Measurements from ENCODE around the gene WRAP53.
A peak's percentile ranks its signal among the peaks of the same experiment; 100 is the strongest.

The WRAP53 gene

GRCh38 chr17:7707446-7707845, 19.2 kb downstream of the WRAP53 start:
- DNase-seq (ENCODE audit: extremely low spot score, insufficient read length, low read depth) (no peak), FAIRE-seq (no peak)

DNA sequence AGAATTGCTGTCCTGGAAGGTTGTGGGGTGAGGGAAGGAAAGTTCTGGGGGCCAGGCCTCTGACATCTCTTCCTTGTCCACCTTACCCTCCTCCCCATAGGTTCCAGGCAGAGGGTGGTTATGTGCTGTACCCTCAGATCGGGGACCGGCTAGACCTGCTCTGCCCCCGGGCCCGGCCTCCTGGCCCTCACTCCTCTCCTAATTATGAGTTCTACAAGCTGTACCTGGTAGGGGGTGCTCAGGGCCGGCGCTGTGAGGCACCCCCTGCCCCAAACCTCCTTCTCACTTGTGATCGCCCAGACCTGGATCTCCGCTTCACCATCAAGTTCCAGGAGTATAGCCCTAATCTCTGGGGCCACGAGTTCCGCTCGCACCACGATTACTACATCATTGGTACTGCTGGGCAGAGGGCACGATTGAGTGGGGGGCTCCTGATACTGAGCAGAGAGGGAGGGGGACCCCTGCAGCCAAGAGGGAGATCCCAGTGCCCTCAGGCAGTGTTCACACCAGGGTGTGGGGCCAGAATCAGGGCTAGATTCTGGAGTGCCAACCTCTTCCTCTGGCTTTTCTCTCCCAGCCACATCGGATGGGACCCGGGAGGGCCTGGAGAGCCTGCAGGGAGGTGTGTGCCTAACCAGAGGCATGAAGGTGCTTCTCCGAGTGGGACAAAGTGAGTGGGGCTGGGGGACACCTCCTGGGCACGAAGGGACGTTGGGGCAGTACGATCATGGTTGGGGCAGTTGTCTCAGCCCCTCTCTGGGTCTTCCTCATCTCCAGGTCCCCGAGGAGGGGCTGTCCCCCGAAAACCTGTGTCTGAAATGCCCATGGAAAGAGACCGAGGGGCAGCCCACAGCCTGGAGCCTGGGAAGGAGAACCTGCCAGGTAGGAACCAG, 19.8 kb downstream of the WRAP53 start:
- FAIRE-seq (no peak), DNase-seq (ENCODE audit: extremely low spot score, insufficient read length, low read depth) (no peak)

GRCh38 chr17:7709031-7709430, 20.8 kb downstream of the WRAP53 start:
- FAIRE-seq (no peak), DNase-seq (ENCODE audit: extremely low spot score, insufficient read length, low read depth) (no peak)

- FAIRE-seq (no peak), DNase-seq (ENCODE audit: extremely low spot score, insufficient read length, low read depth) (no peak)
Observed at GRCh38 chr17:7710301-7710700, 22.0 kb downstream of the WRAP53 start.

DNA sequence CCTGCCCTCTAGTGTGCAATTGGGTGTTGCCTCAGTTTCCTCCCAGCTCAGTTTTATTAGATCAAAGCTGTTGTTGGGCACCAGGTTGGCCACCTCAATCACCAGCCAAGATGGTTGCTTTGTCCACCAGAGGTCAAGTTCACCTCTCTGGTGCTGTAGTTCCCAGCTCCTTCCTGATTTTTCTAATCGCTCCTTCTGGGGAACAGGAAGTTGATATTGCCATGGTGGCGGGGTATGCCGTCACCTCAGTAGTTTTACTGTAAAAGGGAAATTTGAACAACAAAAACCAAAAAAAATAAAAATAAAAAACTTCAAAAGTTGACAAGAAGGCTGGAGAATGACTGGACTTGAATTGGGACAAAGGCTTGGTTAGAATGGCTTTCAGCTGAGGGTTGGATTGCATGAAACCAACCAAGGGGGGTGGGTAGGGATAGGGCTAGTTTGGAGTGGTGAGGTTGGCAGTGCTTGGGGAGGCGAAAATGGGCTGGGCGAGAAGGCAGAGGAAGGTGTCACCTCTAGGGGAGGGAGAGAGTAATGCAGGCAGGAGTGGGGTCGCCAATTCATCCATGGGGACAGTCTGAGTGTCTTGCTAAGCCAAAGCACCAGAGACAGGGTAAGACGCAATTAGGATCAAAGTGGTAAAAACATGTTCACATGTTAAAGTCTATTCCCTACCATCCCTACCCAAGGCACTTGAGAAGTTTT, 22.9 kb downstream of the WRAP53 start:
- FAIRE-seq: no peak
- DNase-seq (ENCODE audit: extremely low spot score, insufficient read length, low read depth): no peak

- DNase-seq (ENCODE audit: extremely low spot score, insufficient read length, low read depth): no peak
Observed at GRCh38 chr17:7712111-7712771, 24.0 kb downstream of the WRAP53 start.

GRCh38 chr17:7713782-7714181, 25.5 kb downstream of the WRAP53 start:
- FAIRE-seq: no peak
- DNase-seq (ENCODE audit: extremely low spot score, insufficient read length, low read depth): no peak

More at GRCh38 chr17:7712111-7712771, 24.0 kb downstream of the WRAP53 start:
- FAIRE-seq: no peak

- no peak for DNase-seq (ENCODE audit: extremely low spot score, insufficient read length, low read depth)
- FAIRE-seq: no peak
Observed at GRCh38 chr17:7714721-7715594, 26.7 kb downstream of the WRAP53 start.

DNA sequence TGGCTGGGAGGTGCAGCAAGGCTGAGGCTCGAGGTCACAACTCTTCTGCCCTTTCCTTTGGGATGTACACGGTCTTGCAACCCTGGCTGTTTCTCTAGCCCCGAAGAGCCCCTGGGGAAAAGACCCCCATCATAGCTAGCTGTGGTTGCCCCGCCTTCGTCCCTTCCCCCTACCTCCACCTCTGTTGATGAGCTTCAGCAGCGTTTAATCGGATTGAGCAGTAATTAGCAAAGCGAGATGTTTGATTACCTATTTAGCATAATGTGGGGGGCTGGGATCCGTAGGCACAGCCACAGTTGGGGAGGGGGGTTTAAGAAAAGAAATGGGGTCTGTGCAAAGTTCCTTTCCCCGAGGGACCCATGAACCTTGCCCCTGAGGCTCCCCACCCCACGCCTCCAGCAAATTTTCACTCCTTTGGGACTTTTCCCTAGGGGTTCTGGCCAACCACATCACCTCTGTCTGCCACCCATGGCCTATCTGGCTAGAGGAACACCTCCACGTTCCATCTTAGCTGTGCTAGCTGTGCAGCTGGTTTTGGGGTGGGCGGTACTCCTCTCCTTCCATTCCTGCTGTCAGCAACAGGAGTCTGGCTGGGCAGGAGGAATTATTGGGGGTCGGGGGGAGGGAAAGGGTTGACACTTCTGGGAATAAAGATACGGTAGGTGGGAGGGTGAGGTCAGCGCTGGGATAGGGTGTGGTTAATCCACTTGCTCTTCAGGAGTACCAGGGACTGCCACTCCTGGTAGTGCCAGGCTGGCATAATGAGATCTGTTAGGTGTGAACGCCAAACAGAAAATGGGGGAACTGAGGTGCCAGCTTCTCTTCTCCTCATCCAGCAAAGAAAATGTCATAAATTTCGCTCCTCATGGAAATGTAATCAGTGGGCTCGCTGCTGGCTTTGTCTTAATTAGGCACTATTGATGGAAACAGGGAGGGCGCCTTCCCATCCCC, 27.9 kb downstream of the WRAP53 start:
- FAIRE-seq: no peak

GRCh38 chr17:7716901-7717755, 28.9 kb downstream of the WRAP53 start, which contains the start of gene DNAH2:
TSS of gene DNAH2 (plus strand) at chr17:7717744. CDS start at chr17:7719735, 1,991 bp downstream.
- peak; percentile 38 for DNase-seq (ENCODE audit: extremely low spot score, insufficient read length, low read depth)
- FAIRE-seq: no peak

More for the DNA sequence above, 27.9 kb downstream of the WRAP53 start:
- DNase-seq (ENCODE audit: extremely low spot score, insufficient read length, low read depth): no peak

- FAIRE-seq: no peak
Observed at GRCh38 chr17:7717756-7718350, 29.6 kb downstream of the WRAP53 start.

GRCh38 chr17:7719661-7720060, 31.4 kb downstream of the WRAP53 start:
- no peak for FAIRE-seq

More at GRCh38 chr17:7717756-7718350, 29.6 kb downstream of the WRAP53 start:
- DNase-seq (ENCODE audit: extremely low spot score, insufficient read length, low read depth): no peak

DNA sequence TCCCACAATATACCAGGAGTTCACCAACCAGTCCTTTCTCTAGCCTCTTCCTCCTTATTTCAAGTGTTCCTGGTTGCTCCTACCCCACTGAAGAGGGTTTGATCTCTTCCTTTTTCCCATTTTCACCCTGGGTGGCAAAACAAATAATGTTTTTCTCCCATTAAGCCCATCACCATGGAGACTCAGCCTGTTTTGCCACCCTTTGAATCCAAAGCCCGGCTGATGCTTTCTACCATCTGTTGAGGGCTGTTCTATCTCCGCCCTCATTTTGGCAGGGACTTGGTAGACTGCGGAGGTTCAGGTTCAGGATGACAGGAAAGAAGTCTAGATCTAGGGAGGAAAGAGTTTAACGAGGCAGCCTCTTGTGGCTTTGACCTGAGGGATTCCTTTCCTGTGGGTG, 31.8 kb downstream of the WRAP53 start:
- DNase-seq (ENCODE audit: extremely low spot score, insufficient read length, low read depth) (no peak), FAIRE-seq (no peak)

More at GRCh38 chr17:7719661-7720060, 31.4 kb downstream of the WRAP53 start:
- no peak for DNase-seq (ENCODE audit: extremely low spot score, insufficient read length, low read depth)

DNA sequence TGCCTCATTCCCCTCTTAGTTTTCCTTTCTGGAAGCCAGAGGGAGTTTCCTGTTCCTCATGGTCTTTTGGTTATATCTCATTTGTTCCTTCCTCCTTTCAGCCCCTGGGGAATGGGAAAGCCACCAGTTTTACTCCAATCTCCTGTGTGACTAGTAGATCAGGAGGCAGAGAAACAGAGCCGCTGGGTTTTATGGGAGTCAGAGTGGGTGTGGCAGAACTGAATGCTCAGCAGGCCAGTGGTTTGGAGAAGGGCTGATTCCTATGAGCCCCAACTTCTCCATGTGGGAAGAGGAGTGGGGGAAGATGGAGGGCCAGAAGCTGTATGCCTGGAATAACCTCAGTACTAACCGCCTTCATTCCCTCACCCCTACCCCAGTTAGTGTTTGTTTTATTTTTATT, 33.3 kb downstream of the WRAP53 start:
- DNase-seq (ENCODE audit: extremely low spot score, insufficient read length, low read depth): no peak
- no peak for FAIRE-seq

GRCh38 chr17:7727886-7728285, 39.6 kb downstream of the WRAP53 start:
- no peak for FAIRE-seq
- DNase-seq (ENCODE audit: extremely low spot score, insufficient read length, low read depth): no peak

DNA sequence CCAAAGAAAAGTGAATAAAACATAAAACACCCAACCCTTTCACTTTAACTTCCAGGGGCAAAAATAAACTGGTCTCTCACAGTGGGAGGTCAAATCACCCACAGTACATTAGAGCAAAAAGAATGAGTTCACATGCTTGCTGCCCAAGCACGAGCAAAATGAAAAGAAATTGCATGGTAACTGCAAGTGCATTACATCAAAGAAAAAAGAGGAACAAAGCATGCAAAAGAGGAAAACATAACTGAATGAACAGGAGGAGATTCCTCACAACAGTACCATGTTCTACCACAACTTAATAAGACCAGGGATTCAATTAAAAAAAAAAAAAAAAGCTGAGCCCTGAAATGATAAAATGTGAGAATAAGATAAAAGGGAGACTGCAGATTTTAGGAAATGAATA, 41.5 kb downstream of the WRAP53 start:
- FAIRE-seq: no peak
- no peak for DNase-seq (ENCODE audit: extremely low spot score, insufficient read length, low read depth)

- FAIRE-seq (no peak), DNase-seq (ENCODE audit: extremely low spot score, insufficient read length, low read depth) (no peak)
Observed at GRCh38 chr17:7732981-7733539, 44.8 kb downstream of the WRAP53 start.

Data from GM18507 (cell line).